GM21528 (cell line): ENCODE measurements around the gene PTP4A2.
A peak's percentile ranks its signal among the peaks of the same experiment; 100 is the strongest.
"Not testable (repeated sequence)": the region's sequence is repeated elsewhere in the genome, so short reads cannot be mapped to it uniquely, and the experiment has no call there.

Experiments
- ATAC-seq: cut with Tn5 transposase; IDR thresholded peaks from one replicate; pipeline ENCODE4 v1.9.1; 2021; ENCODE audit warnings: mild to moderate bottlenecking, moderate library complexity; ENCODE audit not compliant: unreplicated experiment, low FRiP score

Gene PTP4A2

DNA sequence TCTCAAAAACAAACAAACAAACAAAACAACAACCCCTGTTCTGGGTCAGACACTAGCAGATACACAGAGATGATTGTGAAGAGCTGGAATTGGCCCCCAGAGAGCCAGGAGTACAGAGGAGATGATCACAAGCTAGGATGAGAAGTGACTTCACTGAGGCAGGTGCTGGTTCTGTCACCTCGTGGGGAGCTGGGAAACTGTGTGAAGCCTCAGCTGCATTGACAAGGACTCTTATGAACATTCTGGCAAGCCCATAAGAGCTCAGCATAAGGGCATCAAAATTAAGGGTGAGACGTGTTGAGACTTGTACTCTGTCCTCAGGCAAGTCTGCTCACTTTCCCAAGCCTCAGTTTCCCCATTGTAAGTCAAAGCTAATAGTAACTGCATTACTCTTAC lies 14.7 kb upstream of the PTP4A2 start:
- ATAC-seq = no peak

DNA sequence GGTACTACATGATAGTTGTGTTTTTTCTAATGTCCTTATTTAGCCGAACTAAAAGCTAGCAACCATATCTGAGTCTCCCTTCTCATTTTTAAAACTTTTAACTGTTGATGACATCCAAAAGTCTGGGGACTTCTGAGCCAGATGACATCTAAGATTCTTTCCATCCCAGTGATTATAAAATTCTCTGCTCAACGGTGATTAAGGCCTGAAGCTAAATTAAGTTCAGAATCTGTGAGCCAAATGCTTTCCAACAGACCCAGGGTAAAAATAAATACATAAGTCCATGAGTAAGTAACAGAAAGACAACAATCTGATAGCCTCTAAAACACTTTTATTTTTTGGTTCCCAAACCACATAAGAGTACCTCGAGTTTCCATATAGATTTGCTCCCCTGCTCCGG lies 13.1 kb upstream of the PTP4A2 start:
- no peak for ATAC-seq

DNA sequence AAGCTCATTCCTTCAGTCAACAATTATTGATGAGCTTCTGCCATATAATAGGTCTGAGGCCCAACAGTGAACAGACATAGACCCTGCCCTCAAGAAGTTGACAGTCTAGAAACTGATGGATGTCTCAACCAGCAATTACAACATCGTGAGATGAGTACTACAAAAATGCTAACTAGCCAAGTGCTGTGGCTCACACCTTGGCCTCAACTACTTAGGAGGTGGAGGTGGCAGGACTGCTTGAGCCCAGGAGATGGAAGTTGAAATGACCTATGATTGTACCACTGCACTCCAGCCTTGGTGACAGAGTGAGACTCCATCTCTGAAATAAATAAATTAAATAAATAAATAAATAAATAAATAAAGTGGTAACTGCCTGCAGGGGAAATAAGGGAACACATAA lies 11.7 kb upstream of the PTP4A2 start:
- ATAC-seq = no peak

DNA sequence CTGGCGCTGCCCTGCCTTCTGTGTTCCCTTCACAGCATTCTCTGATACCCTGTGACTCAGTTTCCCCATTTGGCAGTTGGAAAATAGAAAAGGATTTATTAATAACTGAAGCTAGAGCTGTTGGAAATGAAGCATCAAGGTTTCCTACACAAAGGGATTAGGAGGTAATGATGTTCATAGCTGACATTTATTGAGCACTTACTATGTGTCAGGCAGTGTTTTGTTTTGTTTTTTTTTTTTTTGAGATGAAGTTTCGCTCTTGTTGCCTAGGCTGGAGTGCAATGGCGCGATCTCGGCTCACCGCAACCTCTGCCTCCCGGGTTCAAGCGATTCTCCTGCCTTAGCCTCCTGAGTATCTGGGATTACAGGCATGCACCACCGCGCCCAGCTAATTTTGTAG lies 7.5 kb upstream of the PTP4A2 start:
- not testable (repeated sequence) for ATAC-seq

DNA sequence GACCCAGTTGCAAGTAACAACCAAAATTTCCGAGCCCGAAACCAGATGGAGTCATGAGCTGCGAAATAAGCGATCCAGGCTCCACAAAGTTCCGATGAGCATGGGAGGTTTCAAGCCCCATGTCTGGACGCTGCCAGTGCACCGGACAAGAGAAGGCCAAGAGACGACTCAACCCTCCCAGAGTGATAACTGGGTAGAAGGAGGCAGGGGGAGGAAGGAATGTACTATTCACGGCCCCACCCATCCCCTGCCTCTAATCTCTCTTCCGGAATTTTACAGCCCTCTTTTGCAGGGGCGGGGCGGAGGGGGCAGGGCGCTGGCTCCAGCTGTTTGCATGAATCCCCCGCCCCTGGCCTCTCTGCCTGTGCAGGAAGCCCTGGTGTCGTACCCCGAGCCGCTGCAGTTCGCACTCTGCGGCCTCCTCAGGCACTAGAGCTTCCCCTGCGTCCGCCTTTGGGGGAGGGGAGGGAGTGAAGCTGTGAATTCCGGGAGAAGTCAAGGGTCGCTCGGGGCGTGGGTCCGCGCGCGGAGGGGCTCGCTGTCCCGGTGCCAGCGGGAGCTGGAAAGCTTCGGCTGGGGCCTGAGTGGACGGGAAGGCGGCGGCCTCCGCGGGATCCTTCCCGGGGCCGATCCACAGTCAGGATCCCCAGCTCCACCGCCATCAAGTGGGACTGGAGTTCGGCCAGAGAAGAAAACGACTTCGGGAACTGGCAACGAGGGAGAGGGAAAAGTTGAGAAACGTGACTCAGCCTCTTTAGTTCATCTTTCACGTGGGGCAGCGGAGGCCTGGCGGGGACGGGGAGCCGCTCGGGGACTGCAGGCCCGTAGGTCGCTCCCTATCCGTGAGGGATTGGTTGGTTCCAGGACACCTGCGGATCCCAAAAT lies 6.3 kb upstream of the PTP4A2 start:
- ATAC-seq = peak; percentile 51

DNA sequence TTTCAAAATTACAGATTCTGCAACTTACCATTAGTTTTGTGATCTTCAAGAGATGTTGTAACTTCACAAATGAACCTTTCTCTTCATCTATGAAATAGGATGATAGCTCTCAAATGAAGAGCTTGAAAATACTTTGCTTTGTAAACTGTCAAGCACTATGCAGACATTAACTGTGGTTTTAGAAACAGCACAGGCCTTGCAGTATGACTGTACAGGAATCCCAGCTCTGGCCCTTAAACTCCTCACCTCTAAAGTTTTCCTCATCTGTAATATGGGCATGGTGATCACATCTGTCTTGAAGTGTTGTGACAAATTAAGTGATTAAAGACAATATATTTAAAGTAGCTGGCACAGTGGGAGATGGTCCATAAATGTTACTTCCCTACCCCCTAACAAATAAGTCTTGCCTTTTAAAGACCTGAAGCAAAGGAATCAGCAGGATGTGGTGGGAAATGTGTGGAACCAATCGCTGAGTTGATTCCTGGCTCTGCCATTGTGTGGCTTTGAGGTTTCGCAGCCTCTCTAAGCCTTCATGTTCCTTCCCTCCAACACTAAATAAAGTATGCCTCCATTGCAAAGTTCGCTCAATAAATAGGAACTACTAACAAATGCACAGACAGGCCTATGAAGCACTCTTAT lies 5.5 kb upstream of the PTP4A2 start:
- ATAC-seq = no peak

DNA sequence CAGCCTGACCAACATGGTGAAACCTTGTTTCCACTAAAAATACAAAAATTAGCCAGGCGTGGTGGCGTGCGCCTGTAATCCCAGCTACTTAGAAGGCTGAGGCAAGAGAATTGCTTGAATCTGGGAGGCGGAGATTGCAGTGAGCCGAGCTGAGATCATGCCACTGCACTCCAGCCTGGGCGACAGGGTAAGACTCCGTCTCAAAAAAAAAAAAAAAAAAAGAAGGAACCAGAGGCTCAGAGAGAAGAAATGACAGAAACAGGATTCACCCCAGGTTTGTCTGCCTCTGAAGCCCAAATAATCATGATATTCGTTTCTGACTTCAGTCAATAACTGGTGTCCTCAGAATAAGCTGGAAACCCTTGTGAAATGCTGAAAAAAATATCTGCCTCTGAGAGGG lies 3.9 kb upstream of the PTP4A2 start:
- ATAC-seq = not testable (repeated sequence)

DNA sequence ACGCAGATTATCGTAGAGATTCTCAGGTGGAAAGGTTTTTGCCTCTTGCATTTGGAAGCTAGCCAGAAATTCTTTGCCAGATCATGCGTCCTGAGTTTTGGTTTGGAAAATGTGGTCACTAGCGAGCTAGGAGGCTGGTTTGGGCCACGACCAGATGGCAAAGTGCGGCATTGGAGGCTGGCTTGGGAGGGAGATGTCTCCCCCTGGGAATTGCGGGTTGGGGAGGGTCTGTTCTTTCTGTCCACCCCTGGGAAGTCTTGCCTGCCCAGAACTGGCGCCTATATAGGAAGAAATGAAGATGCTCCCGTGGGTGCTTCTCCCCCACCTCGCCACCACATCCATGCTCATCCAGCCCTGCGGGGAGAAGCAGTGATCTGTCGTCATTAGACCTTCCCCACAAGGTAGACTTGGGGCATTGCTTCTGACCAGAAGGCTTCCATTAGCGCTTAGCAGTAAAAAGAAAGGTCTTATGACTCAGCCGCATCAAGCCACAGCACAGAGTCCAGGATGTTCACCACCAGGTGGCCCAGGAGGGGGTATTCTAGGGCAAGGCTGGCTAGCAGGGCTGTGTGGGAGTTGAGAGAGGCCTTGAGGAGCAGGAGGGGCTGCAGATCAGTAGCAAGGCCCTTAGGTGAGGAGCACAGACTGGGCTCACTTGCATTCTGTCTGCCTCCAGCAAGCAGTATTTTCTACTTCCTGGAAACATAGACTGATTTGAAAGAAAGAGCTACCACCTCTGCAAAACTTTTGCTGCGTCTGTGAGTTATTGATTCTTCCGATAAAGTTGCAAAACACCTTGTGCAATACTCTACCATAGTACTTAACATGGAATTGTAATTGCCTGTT lies 1.5 kb upstream of the PTP4A2 start:
- ATAC-seq = peak; percentile 27

DNA sequence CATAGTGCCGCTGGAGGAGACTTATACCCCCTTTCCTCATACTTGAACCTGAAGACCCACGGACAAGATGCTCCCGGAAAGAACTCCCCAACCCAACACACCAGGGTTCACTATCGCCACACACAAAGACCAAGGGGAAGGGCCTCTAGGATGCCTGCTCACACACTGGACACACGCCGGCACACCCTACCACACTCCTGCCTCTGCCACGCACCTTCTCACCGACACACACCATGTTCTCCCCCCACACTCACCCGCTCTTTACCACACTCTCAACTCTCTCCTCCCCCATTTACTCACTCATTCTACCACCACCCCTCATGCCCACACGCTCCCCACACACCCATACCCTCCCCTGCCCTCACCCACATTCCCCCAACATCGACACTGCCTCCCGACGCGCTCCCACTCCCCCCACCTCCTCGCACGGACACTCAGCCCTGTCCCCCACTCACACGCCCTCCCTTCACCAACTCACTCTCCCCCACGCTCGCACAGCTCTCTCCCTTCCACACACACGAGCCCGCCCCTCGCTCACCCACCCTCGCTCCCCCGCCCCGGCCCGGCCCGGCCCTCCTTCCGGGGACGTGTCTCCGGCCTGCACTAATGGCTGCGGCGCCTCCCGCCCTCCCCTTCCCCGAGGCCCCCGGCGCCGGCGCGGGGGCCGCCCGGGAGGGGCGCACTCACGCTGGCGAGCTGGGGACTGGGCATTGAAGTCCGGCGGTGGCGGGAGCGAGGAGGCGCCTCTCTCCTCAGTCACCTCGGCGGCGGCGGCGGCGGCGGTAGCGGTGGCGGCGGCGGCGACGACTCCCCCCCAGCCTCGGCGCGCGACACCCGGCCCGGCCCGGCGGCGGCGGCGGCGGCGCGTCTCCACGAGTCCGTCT lies 626 bp downstream of the PTP4A2 start:
- ATAC-seq = peak; percentile 26

DNA sequence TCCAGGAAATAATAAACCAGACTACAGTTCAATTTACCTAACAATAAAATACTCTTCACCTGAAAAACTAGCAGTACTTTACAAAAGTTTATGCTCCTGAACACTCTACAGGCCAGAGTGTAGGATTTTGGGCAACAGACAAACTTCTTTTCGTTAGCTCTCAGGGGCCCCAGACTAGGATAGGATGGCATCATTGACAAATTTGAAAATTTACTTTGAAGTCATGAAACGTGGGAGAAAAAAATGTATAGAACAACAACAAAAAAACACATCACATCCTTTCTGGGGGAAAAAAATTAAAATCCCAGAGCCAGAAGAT lies 1.2 kb downstream of the PTP4A2 start:
- ATAC-seq = no peak

DNA sequence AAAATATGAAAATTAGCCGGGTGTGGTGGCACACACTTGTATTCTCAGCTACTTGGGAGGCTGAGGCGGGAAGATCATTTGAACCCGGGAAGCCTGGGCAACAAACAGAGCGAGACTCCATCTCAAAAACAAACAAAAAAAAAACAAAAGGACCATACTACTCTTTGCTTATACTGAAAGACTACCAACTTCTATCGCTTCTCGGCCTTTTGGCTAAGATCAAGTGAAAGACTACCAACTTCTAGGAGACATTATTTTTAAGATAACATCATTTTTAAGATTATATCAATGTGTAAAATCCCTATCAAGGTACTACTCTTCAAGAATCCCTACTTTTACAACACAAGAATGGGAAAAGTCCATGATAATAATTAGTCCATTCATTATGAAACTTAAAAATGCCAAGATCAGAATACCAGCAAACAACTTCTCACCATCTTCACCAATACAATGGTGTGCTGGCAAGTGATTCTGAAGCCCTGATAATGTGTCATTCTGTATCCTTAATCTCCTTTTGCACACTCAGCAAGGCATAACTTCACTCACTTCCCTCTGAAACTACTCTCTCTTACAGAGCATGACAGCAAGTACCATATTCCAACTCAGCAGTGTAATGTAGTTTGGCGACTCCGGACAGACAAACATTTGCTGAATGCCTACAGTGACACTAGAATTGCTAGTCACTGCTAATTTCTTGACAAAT lies 1.7 kb downstream of the PTP4A2 start:
- ATAC-seq = no peak

DNA sequence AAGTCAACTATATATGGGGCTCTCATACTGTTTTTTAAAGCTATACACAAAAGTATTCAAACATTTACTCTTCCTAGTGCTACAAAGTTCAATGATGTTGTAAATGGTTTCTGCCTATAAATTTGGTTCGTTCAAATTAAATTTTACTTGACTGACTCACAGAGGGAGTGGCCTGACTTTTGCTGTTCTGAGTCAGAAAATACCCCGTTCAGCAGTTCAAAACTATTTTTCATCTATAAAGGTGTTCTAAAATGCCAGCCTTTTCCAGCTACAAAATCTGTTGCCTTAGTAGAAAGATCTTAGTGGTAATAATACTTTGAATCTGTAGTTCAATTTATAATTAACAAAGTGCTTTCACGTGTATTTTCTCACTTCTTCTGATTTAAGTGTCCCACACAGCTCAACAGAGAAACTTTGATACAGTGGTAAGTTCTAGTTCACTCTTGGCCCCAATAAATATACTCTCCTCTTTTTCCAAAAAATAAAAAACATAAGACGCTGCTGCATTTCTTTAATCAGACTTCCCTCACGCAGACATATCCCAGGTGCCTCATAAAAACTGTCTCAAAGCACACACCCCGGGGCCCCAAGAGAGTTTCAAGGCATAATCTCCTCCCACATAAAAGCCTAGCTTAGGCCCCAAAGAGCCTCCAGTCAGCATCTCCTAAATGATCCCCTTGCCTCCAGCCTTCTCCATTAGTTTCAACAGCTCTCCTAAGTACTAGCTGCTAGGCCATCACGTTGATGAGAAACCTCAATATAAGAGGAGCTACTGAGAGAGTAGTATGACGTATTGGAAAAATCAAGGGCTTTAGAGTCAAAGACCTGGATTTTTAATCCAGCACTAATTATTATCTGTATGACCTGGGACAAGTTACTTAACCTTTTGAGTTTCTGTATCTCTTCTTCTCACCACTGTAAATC lies 3.2 kb downstream of the PTP4A2 start:
- no peak for ATAC-seq

DNA sequence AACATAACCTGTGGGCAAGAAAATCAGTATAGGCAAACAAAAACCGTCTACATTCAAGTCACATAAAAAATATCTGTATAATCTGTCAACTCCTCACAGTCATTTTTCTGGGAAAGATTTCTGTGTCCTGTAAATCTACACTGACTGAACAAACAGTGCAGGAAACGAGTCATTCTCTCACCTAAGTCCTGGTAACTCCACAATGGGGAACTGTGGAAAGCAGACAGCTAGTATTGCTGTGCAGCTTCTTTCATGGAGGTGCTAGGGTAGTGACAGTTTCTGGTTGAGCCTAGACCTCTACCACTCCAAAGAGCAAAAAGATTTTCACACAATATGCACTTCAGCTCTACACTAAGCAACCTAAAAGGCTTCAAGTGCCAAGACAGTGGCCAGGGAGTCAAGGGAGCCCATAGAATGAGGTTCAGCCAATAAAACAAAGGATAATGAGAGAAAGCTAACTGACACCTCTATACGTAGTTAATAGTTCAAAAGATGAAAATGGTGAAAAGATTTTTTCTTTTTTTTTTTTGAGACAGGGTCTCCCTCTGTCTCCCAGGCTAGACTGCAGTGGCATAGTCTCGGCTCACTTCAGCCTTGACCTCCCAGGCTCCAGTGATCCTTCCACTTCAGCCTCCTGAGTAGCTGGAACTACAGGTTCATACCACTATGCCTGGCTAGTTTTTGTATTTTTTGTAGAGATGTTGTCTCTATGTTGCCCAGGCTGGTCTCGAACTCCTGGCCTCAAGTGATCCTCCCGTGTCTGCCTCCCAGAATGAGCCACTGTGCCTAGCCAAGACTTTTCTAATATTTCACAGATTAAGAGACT lies 5.5 kb downstream of the PTP4A2 start:
- ATAC-seq = no peak

DNA sequence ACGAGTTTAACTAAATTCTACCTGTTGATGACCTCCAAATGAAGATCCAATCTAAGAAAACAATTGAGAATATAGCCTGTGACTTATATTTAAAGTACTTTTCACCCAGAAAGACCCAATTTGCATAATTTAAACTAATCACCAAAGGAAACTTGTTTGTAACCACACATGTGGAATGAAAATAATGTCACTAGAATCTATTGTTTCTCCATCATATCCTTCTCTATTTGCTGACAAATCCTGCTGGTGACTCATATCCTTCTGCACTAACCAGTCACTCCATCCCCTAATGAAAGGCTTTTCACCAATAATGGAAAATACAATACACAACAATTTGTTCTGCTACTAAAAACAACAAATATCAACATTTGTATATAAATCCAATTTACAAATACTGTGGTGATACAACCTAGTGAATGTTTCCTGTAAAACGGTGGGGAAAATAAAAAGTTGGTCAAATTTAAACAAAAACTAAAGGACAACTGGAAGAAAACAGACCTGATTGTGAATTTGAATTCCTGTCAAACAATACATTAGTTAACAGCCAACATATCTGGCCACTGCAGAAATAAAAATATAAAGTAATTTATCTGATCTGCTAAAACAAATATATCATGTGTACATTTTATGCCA lies 6.5 kb downstream of the PTP4A2 start:
- no peak for ATAC-seq

DNA sequence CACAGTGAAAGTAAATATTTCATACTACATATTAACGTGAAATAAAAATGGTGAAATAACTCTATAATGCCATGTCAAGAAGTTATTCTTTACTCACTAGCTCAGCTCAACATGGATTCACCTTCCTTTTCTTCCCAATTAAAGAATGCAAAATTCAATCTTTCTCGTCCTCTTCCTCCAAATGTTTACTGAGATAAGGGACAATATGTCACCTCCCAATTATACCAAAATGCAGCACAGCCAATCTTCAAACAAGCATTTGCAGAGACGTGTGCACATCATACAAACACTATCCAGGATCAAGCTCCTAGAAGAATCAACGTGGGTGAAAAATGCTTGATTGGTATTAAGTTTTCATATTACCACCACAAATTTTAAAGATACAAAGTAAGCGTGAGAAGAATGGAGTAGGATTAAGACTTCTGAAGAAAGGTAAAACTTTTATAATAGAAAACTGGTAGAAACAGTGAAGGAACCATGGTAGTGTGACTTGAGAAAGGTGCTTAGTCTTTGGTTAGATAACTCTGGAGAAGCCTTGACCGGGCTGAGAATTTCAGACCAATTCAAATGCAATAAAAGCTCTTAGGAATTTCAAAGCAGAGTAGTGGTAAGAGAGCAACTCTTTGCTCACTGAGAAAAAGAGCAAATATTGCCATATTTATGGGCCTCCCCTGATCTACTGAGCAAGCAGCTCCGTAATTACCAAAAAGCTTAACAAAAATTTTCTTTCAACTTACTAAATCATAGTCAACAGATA lies 7.2 kb downstream of the PTP4A2 start:
- ATAC-seq = no peak

DNA sequence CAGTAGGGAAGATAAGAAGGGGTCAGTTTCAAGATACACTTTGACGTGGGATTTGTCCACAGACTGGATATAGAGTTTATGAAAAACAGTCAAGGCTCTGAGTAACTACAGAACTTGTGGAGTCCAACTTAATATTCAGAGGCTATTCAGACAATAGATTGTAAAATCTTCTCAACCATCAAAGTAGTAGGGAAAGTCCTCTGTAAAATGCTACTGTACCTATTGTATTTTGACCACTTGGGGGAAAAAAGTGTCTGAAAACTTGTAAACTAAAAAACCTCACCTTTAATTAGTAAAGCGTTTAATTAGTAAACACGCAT lies 10.5 kb downstream of the PTP4A2 start:
- no peak for ATAC-seq
